GM21390 (cell line): Measurements from ENCODE around the gene SRRT.
"Not testable (repeated sequence)": the region's sequence is repeated elsewhere in the genome, so short reads cannot be mapped to it uniquely, and the experiment has no call there.

Source experiments
- ATAC-seq: cut with Tn5 transposase; IDR thresholded peaks from one replicate; pipeline ENCODE4 v1.9.1; 2021; ENCODE audit not compliant: unreplicated experiment

Gene SRRT

GRCh38 chr7:100929808-100930174, 54.9 kb downstream of the SRRT start:
- no peak for ATAC-seq

GRCh38 chr7:100933734-100934133, 58.8 kb downstream of the SRRT start:
- ATAC-seq: no peak

- ATAC-seq: not testable (repeated sequence)
Measured at GRCh38 chr7:100935381-100935780, 60.5 kb downstream of the SRRT start.

DNA sequence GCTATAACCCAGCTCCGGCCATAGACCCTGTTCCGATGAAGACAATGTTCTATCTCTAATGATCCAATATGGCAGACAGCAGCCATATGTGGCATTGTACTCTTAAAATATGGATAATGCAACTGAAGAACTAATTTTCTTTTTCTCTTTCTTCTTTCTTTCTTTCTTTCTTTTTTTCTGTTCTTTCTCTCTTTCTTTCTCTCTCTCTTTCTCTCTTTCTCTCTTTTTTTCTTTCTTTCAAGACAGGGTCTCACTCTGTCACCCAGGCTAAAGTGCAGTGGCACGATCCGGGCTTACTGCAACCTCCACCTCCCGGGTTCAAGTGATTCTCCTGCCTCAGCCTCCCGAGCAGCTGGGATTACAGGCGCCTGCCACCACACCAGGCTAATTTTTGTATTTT, 61.3 kb downstream of the SRRT start:
- ATAC-seq: not testable (repeated sequence)
